DND-41 (cell line): ENCODE results near the gene CTDSPL2.
A peak's percentile ranks its signal among the peaks of the same experiment; 100 is the strongest.
"Not testable (repeated sequence)": the region's sequence is repeated elsewhere in the genome, so short reads cannot be mapped to it uniquely, and the experiment has no call there.

Source experiments
- ATAC-seq: fragments of 200-7000 bp; cut with Tn5 transposase; 3 replicates; pipeline ENCODE4 v1.9.1; 2021; ENCODE audit warnings: low read depth; ENCODE audit not compliant: insufficient read depth
- DNase-seq: peaks from one replicate; pipeline ENCODE4 v3.0.0-alpha.2; 2020
- H2AFZ ChIP-seq: 2 replicates; pipeline ENCODE4 v1.6.0; 2012; ENCODE audit warnings: low read depth, low read length
- H3K27ac ChIP-seq: 2 replicates; pipeline ENCODE4 v1.5.1; 2012; ENCODE audit warnings: low read length, inconsistent platforms
- H3K27me3 ChIP-seq: fragments of 200-600 bp; sonication (generic); 2 replicates; pipeline ENCODE4 v1.6.0; 2012; ENCODE audit warnings: low read length, mild to moderate bottlenecking, inconsistent platforms; ENCODE audit not compliant: insufficient read depth, poor library complexity
- H3K36me3 ChIP-seq: 2 replicates; pipeline ENCODE4 v1.5.1; 2012; ENCODE audit warnings: low read length, inconsistent platforms; ENCODE audit not compliant: insufficient read depth
- H3K4me1 ChIP-seq: 2 replicates; pipeline ENCODE4 v1.5.1; 2012; ENCODE audit warnings: mild to moderate bottlenecking, low read length; ENCODE audit not compliant: insufficient read depth
- H3K4me2 ChIP-seq: 2 replicates; pipeline ENCODE4 v1.6.0; 2012; ENCODE audit warnings: mild to moderate bottlenecking, moderate library complexity, low read length, inconsistent platforms; ENCODE audit not compliant: insufficient read depth
- H3K4me3 ChIP-seq, 2 experiments: fragments of 200-600 bp in 1 of 2; shearing (Covaris generic) in 1 of 2; 2 replicates each; pipeline ENCODE4 v1.5.1; 2012 to 2016; ENCODE audit warnings: inconsistent platforms in 2 of 2, low read length in 2 of 2, mild to moderate bottlenecking in 2 of 2, low read depth in 1 of 2, moderate library complexity in 1 of 2
- H3K79me2 ChIP-seq: 2 replicates; pipeline ENCODE4 v1.6.0; 2012; ENCODE audit warnings: low read length, inconsistent platforms; ENCODE audit not compliant: insufficient read depth
- H3K9ac ChIP-seq: 2 replicates; pipeline ENCODE4 v1.6.0; 2012; ENCODE audit warnings: low read depth, mild to moderate bottlenecking, inconsistent platforms, low read length, moderate library complexity
- H3K9me3 ChIP-seq: 2 replicates; pipeline ENCODE4 v1.5.1; 2012; ENCODE audit warnings: low read length, moderate library complexity, mild to moderate bottlenecking, inconsistent platforms; ENCODE audit not compliant: insufficient read depth, severe bottlenecking
- H4K20me1 ChIP-seq: 2 replicates; pipeline ENCODE4 v1.6.0; 2012; ENCODE audit warnings: low read length; ENCODE audit not compliant: insufficient read depth
- CTCF ChIP-seq: IDR thresholded peaks from 2 replicates; pipeline ENCODE4 v1.5.1; 2012; ENCODE audit warnings: borderline replicate concordance, low read length, moderate library complexity, mild to moderate bottlenecking; ENCODE audit not compliant: poor library complexity, severe bottlenecking; ENCODE audit errors: extremely low read depth
- EZH2 ChIP-seq: IDR thresholded peaks from 3 replicates; pipeline ENCODE4 v1.6.1; 2012; ENCODE audit warnings: borderline replicate concordance, low read depth, mild to moderate bottlenecking, moderate library complexity, low read length, inconsistent platforms; ENCODE audit not compliant: severe bottlenecking

CTDSPL2 gene

GRCh38 chr15:44550256-44550655, 122.8 kb downstream of the CTDSPL2 start:
- Histone ChIP-seq H3K4me3 (no peak overlapping the region), H3K9me3 (no peaks in the 10 kb centered on the region), H3K27me3 (no peaks in the 10 kb centered on the region), H3K9ac (no peak overlapping the region), H4K20me1 (peaks cover 23% of the 10 kb centered on the region; the same call in 1 of the 2 replicates), H3K27ac (no peak overlapping the region), H3K4me2 (no peak overlapping the region), H2AFZ (no peak overlapping the region), H3K4me1 (no peaks in the 10 kb centered on the region), H3K79me2 (peaks cover 61% of the 10 kb centered on the region), H3K36me3 (peaks cover 55% of the 10 kb centered on the region)
- ATAC-seq (no peak), DNase-seq (no peak)
- peak; percentile 10 for TF ChIP-seq CTCF
- no peak for TF ChIP-seq EZH2

GRCh38 chr15:44550734-44551133, 123.3 kb downstream of the CTDSPL2 start:
- no peak overlapping the region for H2AFZ ChIP-seq
- no peak for TF ChIP-seq EZH2
- no peak for TF ChIP-seq CTCF
- H3K9me3 ChIP-seq: no peaks in the 10 kb centered on the region
- DNase-seq: no peak
- no peaks in the 10 kb centered on the region for H3K27me3 ChIP-seq
- H3K27ac ChIP-seq: no peak overlapping the region
- H3K9ac ChIP-seq: no peak overlapping the region
- peaks cover 58% of the 10 kb centered on the region for H3K36me3 ChIP-seq
- peaks cover 56% of the 10 kb centered on the region for H3K79me2 ChIP-seq
- no peak overlapping the region for H3K4me2 ChIP-seq
- no peak overlapping the region for H3K4me3 ChIP-seq
- no peak for ATAC-seq
- H3K4me1 ChIP-seq: no peaks in the 10 kb centered on the region
- peaks cover 23% of the 10 kb centered on the region; the same call in 1 of the 2 replicates for H4K20me1 ChIP-seq

- peaks cover 18% of the 10 kb centered on the region for H3K79me2 ChIP-seq
- no peak overlapping the region for H3K4me2 ChIP-seq
- no peaks in the 10 kb centered on the region for H3K27me3 ChIP-seq
- peak; percentile 55; the same call in 1 of the 3 replicates for ATAC-seq
- no peak overlapping the region for H3K4me3 ChIP-seq
- peaks cover 10% of the 10 kb centered on the region; the same call in 1 of the 2 replicates for H4K20me1 ChIP-seq
- H2AFZ ChIP-seq: no peak overlapping the region
- TF ChIP-seq EZH2 (no peak), CTCF (no peak)
- H3K9ac ChIP-seq: no peak overlapping the region
- H3K4me1 ChIP-seq: no peaks in the 10 kb centered on the region
- peaks cover 83% of the 10 kb centered on the region for H3K36me3 ChIP-seq
- no peaks in the 10 kb centered on the region for H3K9me3 ChIP-seq
- no peak for DNase-seq
- H3K27ac ChIP-seq: no peak overlapping the region
Measured at GRCh38 chr15:44554934-44555723, 127.7 kb downstream of the CTDSPL2 start.

- H3K27me3 ChIP-seq, H3K9me3 ChIP-seq, H3K79me2 ChIP-seq, DNase-seq, H3K27ac ChIP-seq, H2AFZ ChIP-seq, H3K9ac ChIP-seq, H3K4me3 ChIP-seq, H4K20me1 ChIP-seq, H3K4me2 ChIP-seq, H3K4me1 ChIP-seq: not testable (repeated sequence)
- H3K36me3 ChIP-seq: peaks cover 97% of the 10 kb centered on the region
- ATAC-seq: peak; percentile 60
Measured at GRCh38 chr15:44560926-44561325, 133.5 kb downstream of the CTDSPL2 start.
